Bronchial epithelial cell (primary cell): ENCODE results near the gene EN1. TPM values are rescaled to one million over a fixed set of nuclear protein-coding genes. Genes with fewer than 3 reads are reported as not detected.

Experiments used
- DNase-seq: peaks from one replicate; pipeline ENCODE4 v3.0.0-alpha.2; 2010; ENCODE audit warnings: low read depth
- FAIRE-seq: peaks from 2 replicates; lab custom pipeline; 2011; peaks lifted over from hg19 to GRCh38; lab: Jason Lieb, UNC
- H3K27me3 ChIP-seq: 2 replicates; pipeline ENCODE4 v1.5.1; 2011; ENCODE audit warnings: low read length; ENCODE audit not compliant: control insufficient read depth, insufficient read depth
- H3K36me3 ChIP-seq: 2 replicates; pipeline ENCODE4 v1.5.1; 2011; ENCODE audit warnings: low read length; ENCODE audit not compliant: control insufficient read depth, insufficient read depth
- H3K4me3 ChIP-seq: 2 replicates; pipeline ENCODE4 v1.5.1; 2011; ENCODE audit warnings: mild to moderate bottlenecking, low read depth, low read length, control low read depth
- total RNA-seq: library from RNA; depleted of rRNA; stranded (reverse); fragments of >200 nt; gene quantifications from 2 replicates; pipeline ENCODE4 v1.2.1, GENCODE V29; 2014
- TF ChIP-seq, protein P1 (sequence below): IDR thresholded peaks from 2 replicates; pipeline ENCODE4 v1.5.1; 2011; ENCODE audit warnings: mild to moderate bottlenecking, moderate library complexity, low read length, control low read depth, inconsistent platforms; ENCODE audit not compliant: insufficient read depth, severe bottlenecking

EN1 gene
- total RNA-seq, 1 donor from 2014 or later: not detected

DNA sequence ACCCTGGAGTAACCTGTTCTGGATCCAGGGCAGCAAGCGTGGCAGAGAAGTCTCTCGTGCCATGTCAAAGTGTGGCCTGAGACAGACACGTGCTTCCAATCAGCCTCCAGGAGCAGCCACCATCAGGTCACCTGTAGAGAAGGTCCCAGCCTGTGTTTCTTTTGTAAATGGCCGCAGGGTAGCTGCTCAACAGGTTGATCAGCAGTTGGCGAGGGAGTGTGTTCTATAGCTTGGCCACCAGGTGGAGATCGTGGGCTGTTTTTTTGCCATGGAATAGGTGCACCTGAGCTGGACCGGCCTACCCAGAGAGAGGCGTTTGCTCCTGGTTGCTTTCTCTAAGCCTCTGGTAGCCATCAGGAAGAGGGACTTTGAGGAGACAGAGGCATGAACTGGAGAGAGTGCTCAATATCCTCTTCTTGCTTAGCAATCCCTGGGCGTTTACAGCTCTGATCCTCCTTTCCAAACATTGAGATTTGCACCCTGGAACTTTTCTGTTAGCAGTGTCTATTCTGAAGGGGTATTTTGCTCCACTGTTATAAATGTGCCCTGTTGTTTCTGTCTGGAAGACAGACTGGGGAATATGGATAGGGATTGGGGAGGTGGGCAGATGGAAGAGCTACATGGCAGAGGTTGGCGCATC lies 34.2 kb upstream of the EN1 start:
- H3K36me3 ChIP-seq: no peaks in the 10 kb centered on the region
- H3K4me3 ChIP-seq: no peak overlapping the region
- FAIRE-seq (peak; percentile 60), DNase-seq (peak; percentile 64)
- H3K27me3 ChIP-seq: no peaks in the 10 kb centered on the region
- TF ChIP-seq, protein P1, sequence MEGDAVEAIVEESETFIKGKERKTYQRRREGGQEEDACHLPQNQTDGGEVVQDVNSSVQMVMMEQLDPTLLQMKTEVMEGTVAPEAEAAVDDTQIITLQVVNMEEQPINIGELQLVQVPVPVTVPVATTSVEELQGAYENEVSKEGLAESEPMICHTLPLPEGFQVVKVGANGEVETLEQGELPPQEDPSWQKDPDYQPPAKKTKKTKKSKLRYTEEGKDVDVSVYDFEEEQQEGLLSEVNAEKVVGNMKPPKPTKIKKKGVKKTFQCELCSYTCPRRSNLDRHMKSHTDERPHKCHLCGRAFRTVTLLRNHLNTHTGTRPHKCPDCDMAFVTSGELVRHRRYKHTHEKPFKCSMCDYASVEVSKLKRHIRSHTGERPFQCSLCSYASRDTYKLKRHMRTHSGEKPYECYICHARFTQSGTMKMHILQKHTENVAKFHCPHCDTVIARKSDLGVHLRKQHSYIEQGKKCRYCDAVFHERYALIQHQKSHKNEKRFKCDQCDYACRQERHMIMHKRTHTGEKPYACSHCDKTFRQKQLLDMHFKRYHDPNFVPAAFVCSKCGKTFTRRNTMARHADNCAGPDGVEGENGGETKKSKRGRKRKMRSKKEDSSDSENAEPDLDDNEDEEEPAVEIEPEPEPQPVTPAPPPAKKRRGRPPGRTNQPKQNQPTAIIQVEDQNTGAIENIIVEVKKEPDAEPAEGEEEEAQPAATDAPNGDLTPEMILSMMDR: peak; percentile 87

DNA sequence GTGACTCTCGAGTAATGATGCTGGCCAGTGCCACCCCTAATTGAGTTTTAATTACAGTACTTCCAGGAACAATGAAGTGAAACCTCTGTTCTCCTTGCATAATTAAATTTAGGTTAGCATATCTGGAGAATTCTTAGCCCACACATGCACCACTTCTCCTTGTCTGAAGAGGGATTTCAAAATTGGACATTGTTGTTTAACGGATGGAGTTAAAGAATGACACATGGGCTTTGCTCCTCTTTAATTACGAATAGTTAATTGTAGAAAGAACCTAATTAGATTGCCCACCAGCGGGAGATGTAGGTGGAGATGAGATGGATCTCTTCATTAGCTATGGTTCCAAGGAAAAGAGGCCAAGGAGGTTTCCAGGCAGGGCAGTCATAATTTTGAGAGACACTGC lies 33.1 kb upstream of the EN1 start:
- H3K36me3 ChIP-seq: no peaks in the 10 kb centered on the region
- DNase-seq (no peak), FAIRE-seq (no peak)
- no peaks in the 10 kb centered on the region for H3K27me3 ChIP-seq
- H3K4me3 ChIP-seq: no peak overlapping the region
- TF ChIP-seq, protein P1: no peak

DNA sequence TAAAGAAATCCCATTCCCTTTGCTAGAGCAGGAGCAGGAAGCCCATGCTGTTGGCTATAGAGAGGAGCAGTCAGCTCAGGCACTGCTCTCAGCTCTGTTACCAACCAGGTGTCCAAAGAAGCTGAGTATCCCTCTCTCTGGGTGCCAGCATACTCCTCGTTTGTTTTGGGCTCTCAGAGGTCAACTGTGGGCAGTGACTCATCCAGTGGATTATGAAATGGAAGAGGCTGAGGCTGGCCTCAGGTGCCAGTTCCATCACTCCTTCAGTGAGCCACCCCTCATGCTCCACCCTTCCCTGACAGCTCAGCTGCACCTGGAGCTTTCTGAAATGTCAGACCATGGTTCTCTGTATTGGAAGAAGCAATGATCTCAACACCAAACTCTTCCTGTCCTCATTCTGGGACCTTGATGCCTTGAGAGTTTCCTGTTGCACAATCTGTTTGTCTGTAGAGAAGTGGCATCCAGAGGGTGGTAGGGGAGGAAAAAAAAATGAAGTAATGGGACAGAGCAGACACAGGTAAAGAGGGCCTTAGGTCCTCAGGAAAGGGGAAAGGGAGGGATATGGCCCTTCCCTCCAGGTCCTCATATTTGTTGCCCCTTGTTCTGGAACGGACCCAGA lies 31.2 kb upstream of the EN1 start:
- no peaks in the 10 kb centered on the region for H3K27me3 ChIP-seq
- FAIRE-seq: peak; percentile 58
- no peaks in the 10 kb centered on the region for H3K36me3 ChIP-seq
- TF ChIP-seq, protein P1: no peak
- H3K4me3 ChIP-seq: no peak overlapping the region
- peak; percentile 66 for DNase-seq

DNA sequence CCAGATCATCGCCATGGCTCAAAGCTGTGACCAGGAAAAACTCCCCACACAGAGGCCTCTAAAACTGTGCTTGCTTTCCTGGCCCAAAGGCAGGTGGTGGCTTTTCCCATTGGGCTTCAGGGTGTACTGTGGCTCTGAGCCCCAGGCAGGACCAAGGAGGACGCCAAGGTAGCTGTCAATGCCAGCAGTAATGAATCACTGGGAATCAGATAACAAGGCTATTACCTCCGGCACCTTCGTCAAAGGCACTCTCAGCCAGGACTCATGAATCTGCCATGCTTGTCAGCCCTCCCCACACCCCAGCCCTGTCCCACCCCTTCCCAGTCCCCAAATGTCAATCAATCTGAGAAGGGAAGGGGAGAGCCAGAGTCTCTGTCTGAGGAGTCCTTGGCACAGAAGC lies 27.9 kb upstream of the EN1 start:
- DNase-seq: peak; percentile 15
- no peak overlapping the region for H3K4me3 ChIP-seq

DNA sequence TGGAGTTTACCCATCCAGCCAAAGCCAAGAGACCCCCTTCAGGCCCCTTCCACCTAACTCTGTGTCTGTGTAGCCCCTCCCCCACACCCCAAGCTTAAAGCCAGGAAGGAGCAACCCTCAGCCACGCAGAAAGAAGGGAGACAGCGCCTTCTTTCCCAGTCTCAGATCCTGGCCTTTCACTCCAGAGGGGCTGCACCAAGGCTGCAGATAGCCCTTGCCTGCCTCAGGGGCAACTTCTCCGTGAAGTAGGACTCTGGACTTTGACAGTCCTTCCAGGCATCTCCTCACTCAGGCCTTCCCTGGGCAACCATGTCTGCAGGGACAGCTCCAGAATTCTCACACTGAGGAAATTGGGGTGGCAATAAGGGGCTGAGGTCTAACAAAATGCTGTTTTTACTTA lies 26.9 kb upstream of the EN1 start:
- TF ChIP-seq, protein P1: no peak
- Histone ChIP-seq H3K4me3 (no peak overlapping the region), H3K27me3 (no peaks in the 10 kb centered on the region), H3K36me3 (no peaks in the 10 kb centered on the region)
- DNase-seq (no peak), FAIRE-seq (no peak)

More for the DNA sequence above, 27.9 kb upstream of the EN1 start:
- no peak for FAIRE-seq
- no peaks in the 10 kb centered on the region for H3K27me3 ChIP-seq
- TF ChIP-seq, protein P1: no peak
- H3K36me3 ChIP-seq: no peaks in the 10 kb centered on the region
